Panc1 (cell line): ENCODE results near the gene KRTAP16-1. TPM values are rescaled to one million over a fixed set of nuclear protein-coding genes. Genes with fewer than 3 reads are reported as not detected.

Source experiments
- ATAC-seq: fragments of 200-7000 bp; cut with Tn5 transposase; 2 replicates; pipeline ENCODE4 v1.9.1; 2020; ENCODE audit warnings: mild to moderate bottlenecking, moderate library complexity
- BruUV-seq: library from RNA; stranded (reverse); fragments of 400-500 nt; replicated peaks from 2 replicates; lab custom pipeline; 2021; lab: Mats Ljungman, UMichigan
- CTCF ChIA-PET: fragments of 300-600 bp; sonication (Branson Sonifier 250); formaldehyde crosslinking; loops from one replicate; lab custom pipeline; 2022; ENCODE audit warnings: antibody characterized with exemption; lab: Charles Lee
- POLR2A ChIA-PET: fragments of 300-600 bp; sonication (Branson Sonifier 250); formaldehyde crosslinking; loops from one replicate; lab custom pipeline; 2022; ENCODE audit warnings: antibody characterized with exemption; lab: Charles Lee
- DNase-seq: peaks from one replicate; pipeline ENCODE4 v3.0.0-alpha.2; 2010; ENCODE audit warnings: low read depth, low spot score
- H3K27ac ChIP-seq: 2 replicates; pipeline ENCODE4 v1.5.1; 2011; ENCODE audit warnings: mild to moderate bottlenecking, low read length, inconsistent platforms
- H3K27me3 ChIP-seq: fragments of 200-500 bp; sonication (Bioruptor generic); 2 replicates; pipeline ENCODE4 v1.6.0; 2014; ENCODE audit warnings: low read length, inconsistent platforms; ENCODE audit not compliant: control insufficient read depth, insufficient read depth
- H3K36me3 ChIP-seq: fragments of 200-500 bp; sonication (Bioruptor generic); 2 replicates; pipeline ENCODE4 v1.5.1; 2014; ENCODE audit warnings: inconsistent platforms, mild to moderate bottlenecking, low read length, moderate library complexity; ENCODE audit not compliant: control insufficient read depth, insufficient read depth
- H3K4me1 ChIP-seq: 2 replicates; pipeline ENCODE4 v1.5.1; 2011; ENCODE audit warnings: inconsistent platforms, mild to moderate bottlenecking, low read length, moderate library complexity; ENCODE audit not compliant: control insufficient read depth, insufficient read depth
- H3K4me3 ChIP-seq, 2 experiments: 2 replicates each; pipeline ENCODE4 v1.5.1; 2011 to 2012; ENCODE audit warnings: low read depth in 2 of 2, low read length in 2 of 2, mild to moderate bottlenecking in 2 of 2, inconsistent platforms in 1 of 2, moderate library complexity in 1 of 2
- H3K9me3 ChIP-seq: fragments of 200-500 bp; sonication (Bioruptor generic); 2 replicates; pipeline ENCODE4 v1.5.1; 2014; ENCODE audit warnings: low read depth, mild to moderate bottlenecking, inconsistent platforms, low read length, moderate library complexity; ENCODE audit not compliant: control insufficient read depth, insufficient read depth
- CTCF ChIP-seq: fragments of 450-650 bp; IDR thresholded peaks from 2 replicates; pipeline ENCODE4 v1.5.1; 2017; ENCODE audit warnings: mild to moderate bottlenecking
- POLR2AphosphoS5 ChIP-seq: IDR thresholded peaks from 2 replicates; pipeline ENCODE4 v1.6.1; 2012; ENCODE audit warnings: mild to moderate bottlenecking, low read depth, low read length, moderate library complexity
- REST ChIP-seq, 2 experiments: IDR thresholded peaks; 2 replicates each; pipeline ENCODE4 v1.6.1; 2011 to 2012; ENCODE audit warnings: low read depth in 2 of 2, control low read depth in 1 of 2, low read length in 1 of 2, mild to moderate bottlenecking in 1 of 2, moderate library complexity in 1 of 2; ENCODE audit not compliant: insufficient read depth in 1 of 2
- SIN3A ChIP-seq: IDR thresholded peaks from 2 replicates; pipeline ENCODE4 v1.6.1; 2012; ENCODE audit warnings: low read depth, mild to moderate bottlenecking, low read length, moderate library complexity, borderline replicate concordance; ENCODE audit not compliant: insufficient read depth
- TCF7L2 ChIP-seq: IDR thresholded peaks from 2 replicates; pipeline ENCODE4 v1.6.1; 2011; ENCODE audit warnings: mild to moderate bottlenecking, low read depth, low read length, inconsistent platforms
- in situ Hi-C: cut with HindIII; loops from 2 replicates; pipeline ENCODE4 v1.10.0; 2016; ENCODE audit warnings: low sequenced_read_pairs, low pct_unique_long_range_greater_than_20kb
- intact Hi-C: fragments of 100-400 bp; cut with micrococcal nuclease; formaldehyde crosslinking; loops from one replicate; pipeline ENCODE4 v1.10.0; 2022; ENCODE audit not compliant: unreplicated experiment
- total RNA-seq: library from RNA; stranded (reverse); gene quantifications from one replicate; pipeline ENCODE4 v1.2.1, GENCODE V29; 2021; ENCODE audit not compliant: unreplicated experiment

The KRTAP16-1 gene
- total RNA-seq, 1 experiment from 2014 or later = not detected

DNA sequence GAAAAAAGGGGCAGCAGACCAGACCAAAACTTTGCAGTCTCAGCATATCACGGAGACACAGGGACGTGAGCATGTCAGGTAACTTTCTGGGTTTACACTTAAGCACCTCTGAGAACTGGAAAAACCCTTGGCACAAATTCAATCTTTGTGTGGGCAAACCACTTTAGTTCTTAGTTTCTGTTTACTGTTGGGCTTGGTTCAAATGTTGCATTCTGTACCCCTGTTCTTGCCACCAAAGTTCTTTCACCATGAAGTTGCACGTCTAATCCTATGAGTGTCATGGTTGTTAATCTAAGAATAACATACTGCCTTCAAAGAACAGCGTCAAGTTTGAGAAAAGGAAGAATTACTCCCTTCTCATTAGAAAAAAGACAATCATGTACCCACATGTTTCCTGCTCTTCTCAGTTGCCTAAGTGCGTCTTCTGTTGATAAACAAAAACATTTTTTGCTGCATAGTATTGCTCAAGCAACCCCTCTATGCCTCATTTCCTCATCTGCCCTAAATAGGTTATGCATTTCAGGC, 29.9 kb upstream of the KRTAP16-1 start:
- intact Hi-C loops (loop anchor here (5.0 kb wide), 1 partner anchor 432 kb away; no protein-coding TSS in a partner anchor), in situ Hi-C loops (no loop called here)
- H3K4me1 ChIP-seq = no peaks in the 10 kb centered on the region
- BruUV-seq = no TSS peak
- no peaks in the 10 kb centered on the region for H3K9me3 ChIP-seq
- H3K4me3 ChIP-seq = no peak overlapping the region
- TF ChIP-seq TCF7L2 = no peak
- TF ChIP-seq SIN3A = no peak
- no peak for TF ChIP-seq REST (IDR thresholded peaks at IDR 0.05; ENCODE audit: insufficient read depth in 1 of 2, low read depth in 2 of 2, low read length in 1 of 2)
- no peak for TF ChIP-seq CTCF
- no peak for TF ChIP-seq POLR2AphosphoS5
- no peaks in the 10 kb centered on the region for H3K36me3 ChIP-seq
- DNase-seq (no peak), ATAC-seq (no peak)
- H3K27me3 ChIP-seq = no peaks in the 10 kb centered on the region
- POLR2A ChIA-PET = no interaction called here
- CTCF ChIA-PET = no interaction called here
- H3K27ac ChIP-seq = no peak overlapping the region

GRCh38 chr17:41335747-41336146, 26.6 kb upstream of the KRTAP16-1 start:
- intact Hi-C loops (loop anchor here (5.0 kb wide), 1 partner anchor 428 kb away; no protein-coding TSS in a partner anchor), in situ Hi-C loops (no loop called here)
- DNase-seq (no peak), ATAC-seq (no peak)
- H3K4me1 ChIP-seq = no peaks in the 10 kb centered on the region
- no peaks in the 10 kb centered on the region for H3K36me3 ChIP-seq
- ChIA-PET POLR2A (no interaction called here), CTCF (no interaction called here)
- no peaks in the 10 kb centered on the region for H3K9me3 ChIP-seq
- TF ChIP-seq CTCF (no peak), SIN3A (no peak), TCF7L2 (no peak), POLR2AphosphoS5 (no peak)
- no TSS peak for BruUV-seq
- no peak overlapping the region for H3K4me3 ChIP-seq
- H3K27me3 ChIP-seq = no peaks in the 10 kb centered on the region
- H3K27ac ChIP-seq = no peak overlapping the region
